HG03045 (cell line): ENCODE results near the gene TMEM61.

Source experiments
- ATAC-seq: cut with Tn5 transposase; IDR thresholded peaks from one replicate; pipeline ENCODE4 v1.9.1; 2021; ENCODE audit warnings: mild to moderate bottlenecking, moderate library complexity; ENCODE audit not compliant: unreplicated experiment

TMEM61 gene

DNA sequence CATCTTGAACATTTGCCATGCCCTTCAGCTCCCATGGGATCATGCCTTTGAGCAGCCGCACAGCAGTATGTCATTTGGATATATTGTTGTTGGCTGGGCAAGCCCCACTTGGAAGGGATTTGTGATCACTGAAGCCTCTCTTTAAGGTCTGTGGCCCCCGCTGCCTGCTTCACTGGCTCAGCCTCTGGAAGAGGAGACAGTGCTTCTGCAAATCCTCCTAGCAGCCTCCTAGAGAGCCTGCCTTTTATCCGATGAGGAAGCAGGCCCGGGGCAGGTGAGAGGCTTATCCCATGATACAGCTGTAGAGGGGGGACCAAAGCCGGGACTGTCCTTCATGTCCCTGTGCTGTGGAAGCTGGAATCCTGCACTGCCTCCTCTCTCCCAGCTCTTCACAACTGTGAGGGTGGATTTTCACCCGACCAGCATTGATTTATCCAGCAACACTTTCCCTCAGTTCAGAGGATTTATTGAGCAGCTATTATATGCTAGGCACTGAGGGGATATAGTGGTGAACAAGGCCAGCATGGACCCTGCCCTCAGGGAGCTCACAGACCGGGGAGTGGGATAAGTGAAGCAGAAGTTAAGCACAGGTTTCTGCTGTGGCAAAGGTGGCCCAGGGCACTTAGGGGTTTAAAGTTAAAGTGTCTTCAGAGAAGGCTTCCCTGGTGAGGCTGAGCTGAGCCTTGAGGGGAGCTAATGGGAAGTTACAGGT, 3.9 kb downstream of the TMEM61 start:
- ATAC-seq, result no peak

DNA sequence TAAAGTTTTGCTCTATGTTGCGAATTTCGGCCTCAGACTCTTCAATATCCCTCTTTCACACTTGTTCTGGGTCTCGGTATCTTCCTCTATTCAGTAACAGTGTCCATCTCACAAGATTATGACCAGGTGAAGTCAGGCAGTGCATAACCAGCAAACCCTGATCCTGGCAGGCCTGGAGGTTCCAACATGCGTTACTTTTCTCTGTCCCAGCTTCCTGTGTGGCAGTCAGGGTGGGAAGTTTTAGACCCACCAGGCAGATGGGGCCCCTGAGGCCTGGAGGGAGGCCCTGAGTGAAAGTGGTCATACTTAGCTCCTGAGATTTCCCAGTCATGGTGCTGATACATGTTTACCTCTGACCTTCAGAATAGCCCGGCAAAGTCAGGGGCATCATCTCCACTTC, 5.1 kb downstream of the TMEM61 start:
- no peak for ATAC-seq

DNA sequence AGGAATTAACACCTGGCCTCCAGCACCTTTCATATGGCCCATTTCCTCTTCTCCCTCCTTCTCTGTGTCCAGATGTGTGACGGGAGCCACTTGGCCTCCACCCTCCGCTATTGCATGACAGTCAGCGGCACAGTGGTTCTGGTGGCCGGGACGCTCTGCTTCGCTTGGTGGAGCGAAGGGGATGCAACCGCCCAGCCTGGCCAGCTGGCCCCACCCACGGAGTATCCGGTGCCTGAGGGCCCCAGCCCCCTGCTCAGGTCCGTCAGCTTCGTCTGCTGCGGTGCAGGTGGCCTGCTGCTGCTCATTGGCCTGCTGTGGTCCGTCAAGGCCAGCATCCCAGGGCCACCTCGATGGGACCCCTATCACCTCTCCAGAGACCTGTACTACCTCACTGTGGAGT, 5.6 kb downstream of the TMEM61 start:
- no peak for ATAC-seq

DNA sequence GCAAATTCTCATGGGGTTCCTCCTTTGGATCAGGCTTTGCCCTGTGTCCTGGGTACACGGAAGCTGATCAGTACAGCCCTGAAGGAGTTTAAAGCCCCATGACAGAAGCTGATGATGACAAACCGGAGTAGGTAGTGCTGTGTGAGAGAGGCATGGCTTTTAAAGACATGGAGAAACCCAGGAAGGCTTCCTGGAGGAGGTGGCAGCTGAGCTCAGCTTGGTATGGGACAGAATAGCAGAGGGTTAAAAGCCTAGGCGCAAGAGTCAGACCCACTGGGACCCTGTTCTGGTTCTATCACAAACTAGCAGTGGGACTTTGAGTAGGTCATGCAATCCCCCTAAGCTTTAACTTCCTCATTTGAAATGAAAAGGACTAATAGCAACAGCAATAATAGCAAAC, 6.1 kb downstream of the TMEM61 start:
- no peak for ATAC-seq

DNA sequence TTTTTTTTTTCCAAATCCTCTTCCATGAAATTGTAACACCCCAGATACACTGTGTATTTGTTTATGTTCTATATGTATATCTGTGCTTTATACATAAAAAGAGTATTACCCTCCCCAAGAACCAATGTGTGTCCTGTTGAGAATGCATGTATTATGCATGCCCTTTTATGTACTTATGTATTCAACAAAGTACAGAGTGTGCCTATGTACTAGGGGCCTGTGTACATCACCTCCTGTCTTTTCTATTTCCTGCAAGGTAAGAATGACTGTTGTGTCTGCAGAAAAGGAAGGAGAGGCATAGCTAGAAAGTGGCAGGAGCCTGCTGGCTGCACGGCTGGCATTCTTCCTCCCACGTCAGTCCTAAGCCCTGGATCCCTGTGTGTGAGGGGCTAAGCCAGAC, 7.0 kb downstream of the TMEM61 start:
- ATAC-seq, result no peak

DNA sequence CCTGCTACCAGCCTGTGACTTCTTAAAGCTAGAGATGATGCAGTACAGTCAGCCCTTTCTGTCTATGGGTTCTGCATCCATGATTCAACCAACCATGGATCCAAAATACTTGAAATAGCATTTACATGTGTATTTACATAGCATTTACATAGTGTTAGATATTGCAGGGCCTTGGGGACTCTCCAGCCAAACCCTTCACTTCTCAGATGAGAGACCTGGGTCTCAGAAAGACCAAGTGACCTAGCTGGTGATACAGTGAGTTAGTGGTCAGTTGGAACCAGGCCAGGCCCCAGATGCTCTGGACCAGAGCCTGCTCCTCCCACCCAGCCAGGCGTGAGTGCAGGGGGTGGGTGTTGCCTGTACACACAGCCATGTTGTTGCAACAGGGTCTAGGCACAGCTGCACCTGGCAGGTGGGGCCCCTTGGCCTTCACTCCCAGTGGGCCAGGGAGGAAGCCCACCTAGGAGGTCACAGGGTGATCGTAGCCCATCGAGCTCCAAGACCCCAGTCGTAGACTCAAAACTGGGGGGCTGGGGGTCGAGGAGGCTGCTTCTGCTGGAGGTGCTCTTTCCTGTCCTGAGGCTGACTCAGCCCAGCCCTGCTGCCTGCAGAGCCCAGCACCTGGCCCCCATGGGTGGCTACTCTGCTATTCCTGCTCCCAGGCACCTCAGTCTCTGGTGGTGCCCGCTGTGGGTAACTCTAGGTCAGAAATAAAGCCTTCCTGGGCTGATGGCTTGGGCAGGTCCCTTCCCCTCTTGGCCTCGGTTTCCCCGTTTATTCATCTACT, 7.7 kb downstream of the TMEM61 start:
- no peak for ATAC-seq

DNA sequence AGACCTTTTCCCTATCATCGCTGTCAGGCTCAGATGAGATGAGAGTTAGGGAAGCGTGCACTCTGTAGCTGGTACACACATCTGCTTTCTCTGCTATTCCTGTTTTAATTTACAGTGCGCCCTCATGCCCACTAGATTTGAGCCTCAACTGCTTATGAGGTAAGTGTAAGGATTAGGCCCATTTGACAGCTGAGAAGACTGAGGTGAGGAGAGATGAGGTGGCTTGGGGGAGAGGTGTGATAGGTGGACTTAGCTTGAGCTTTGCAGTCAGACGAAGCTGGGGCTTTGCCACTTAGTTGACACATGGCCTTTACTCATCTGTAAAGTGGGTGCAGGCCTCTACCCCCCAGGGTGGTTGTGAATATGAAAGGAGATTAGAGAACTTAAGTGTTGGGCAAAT, 8.5 kb downstream of the TMEM61 start:
- no peak for ATAC-seq

DNA sequence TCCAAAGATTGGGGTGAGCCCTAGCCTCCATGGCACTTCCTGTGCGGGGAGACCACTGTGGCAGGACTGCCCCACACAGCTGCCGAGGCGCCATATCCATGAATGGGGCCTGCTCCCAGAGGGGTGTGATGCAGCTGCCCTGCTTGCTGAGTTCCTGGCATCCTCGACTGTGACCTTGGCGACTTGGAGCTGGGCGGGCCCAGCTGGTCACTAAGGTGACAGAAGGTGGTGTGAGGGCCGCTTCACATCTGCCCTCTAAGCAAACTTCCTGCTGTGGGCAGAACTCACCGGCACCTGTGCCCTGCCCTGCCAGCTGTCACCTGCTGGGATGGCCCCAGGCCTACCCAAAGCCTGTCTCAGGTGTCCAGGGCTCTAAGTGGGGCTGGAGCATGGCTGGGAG, 9.0 kb downstream of the TMEM61 start:
- ATAC-seq, result no peak

DNA sequence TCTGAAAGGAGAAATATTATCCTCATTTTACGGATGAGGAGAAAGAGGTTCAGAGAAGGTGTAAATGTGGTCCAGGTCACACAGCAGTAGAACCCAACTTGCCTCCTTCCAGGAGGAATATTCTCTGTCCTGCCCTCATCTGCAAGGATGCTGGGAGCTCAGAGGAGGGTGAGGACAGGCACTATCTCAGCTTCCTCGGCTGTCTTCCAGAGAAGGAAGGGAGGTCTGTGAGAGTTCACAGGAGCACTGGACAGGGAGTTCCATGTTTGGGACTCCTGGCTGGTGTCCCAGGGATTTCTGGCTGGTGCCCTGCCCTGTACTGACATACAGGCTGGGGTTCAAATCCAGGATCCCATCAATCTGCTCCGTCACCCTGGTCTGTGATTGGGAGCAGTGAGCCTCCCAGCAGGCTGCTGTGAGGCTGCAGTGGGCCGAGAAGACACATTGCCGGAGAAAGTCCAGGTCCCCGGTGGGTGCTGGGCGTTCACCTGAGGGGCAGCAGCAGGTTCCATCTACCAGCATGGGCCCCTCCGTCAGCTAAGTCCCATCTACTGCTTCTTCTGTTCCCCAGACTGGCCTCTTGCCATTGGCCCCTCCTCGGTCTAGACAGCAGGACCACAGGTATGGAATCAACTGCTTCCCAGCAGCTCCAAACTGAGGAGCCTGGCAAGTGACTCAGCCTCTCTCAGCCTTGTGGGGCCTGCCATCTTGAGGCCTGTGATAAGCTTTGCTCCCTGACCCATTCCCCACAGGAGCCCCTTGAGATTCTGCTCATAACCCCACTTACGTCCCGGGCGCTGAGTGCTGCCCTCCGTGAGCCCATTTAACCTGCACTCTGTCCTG, 9.8 kb downstream of the TMEM61 start:
- no peak for ATAC-seq

DNA sequence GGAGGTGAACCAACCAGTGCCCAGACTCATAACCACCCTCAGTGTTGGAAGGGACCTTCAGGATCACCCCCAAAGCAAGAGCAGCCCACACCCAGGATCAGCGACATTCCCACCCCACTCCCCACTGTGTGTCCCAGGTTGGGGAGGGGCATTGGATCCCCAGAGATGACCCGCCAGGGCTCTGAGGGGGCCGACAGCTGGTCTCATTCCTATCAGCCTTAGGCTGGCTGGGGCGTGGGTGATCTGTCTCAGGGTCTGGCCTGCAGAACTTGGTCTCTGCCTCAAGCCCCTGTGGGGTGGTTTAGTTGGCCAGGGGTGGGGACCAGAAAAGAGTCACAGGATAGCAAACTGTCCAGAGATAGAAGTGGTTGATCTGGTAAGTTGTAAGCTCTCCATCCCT, 10.5 kb downstream of the TMEM61 start:
- ATAC-seq, result no peak

DNA sequence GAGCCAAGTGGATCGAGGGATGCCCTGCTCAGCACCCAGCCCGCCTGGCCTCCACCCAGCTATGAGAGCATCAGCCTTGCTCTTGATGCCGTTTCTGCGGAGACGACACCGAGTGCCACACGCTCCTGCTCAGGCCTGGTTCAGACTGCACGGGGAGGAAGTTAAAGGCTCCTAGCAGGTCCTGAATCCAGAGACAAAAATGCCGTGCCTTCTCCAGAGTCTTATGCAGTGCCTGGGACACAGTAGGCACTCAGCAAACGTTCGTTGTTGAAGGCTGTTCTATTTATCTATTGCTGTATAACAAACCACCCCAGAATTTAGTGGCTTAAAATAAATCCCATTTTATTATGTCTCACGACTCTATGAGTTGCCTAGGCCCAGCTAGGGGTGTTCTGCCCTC, 11.5 kb downstream of the TMEM61 start:
- ATAC-seq, result no peak

DNA sequence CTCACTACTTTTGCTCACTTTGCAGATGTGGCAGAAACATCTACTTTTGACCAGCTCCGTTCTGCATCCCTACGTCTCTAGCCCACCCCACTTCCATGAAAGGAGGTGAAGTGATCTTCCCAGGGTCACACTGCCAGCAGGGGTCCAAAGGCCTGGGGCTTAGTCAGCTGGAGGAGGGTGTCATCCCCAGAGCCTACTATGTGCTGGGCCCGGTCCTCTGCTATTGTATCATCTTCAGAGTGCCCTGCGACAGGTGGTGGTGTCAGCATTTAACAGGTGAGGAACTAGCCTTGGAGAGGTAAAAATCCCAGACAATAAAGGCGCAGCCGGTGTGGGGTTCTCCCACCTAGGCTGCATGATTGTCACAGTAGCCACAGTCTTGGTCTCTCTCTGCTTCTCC, 12.7 kb downstream of the TMEM61 start:
- ATAC-seq, result no peak

DNA sequence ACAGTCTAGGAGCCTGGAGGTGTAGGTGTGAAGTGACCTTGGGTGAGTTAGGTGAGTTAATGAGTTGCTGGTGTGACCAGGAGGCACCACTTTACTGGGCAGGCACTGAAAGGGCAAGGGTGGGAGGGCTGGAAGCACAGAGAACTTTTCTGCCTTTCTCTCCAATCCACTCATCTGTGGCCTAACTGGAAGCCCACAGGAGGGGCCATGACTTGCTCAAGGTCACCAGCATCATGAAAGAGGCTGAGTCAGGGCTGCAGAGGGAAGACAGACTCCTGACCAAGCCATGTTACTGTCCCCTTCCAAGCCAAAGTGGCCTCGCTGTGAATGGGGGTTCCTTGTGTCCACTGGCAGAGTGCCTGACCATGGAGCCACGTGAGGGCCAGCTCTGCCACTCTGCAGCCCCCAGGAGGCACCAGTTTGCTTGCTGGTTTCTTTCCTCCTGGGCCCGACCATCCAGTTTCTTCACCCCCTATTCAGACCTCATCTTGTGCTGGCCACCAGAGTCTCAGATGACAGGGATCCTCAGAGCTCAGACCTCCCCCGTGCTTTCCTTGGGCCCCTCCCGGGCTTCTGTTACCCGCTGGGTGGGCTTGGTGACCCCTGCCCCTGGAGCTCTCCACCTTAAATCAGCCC, 14.0 kb downstream of the TMEM61 start:
- no peak for ATAC-seq

DNA sequence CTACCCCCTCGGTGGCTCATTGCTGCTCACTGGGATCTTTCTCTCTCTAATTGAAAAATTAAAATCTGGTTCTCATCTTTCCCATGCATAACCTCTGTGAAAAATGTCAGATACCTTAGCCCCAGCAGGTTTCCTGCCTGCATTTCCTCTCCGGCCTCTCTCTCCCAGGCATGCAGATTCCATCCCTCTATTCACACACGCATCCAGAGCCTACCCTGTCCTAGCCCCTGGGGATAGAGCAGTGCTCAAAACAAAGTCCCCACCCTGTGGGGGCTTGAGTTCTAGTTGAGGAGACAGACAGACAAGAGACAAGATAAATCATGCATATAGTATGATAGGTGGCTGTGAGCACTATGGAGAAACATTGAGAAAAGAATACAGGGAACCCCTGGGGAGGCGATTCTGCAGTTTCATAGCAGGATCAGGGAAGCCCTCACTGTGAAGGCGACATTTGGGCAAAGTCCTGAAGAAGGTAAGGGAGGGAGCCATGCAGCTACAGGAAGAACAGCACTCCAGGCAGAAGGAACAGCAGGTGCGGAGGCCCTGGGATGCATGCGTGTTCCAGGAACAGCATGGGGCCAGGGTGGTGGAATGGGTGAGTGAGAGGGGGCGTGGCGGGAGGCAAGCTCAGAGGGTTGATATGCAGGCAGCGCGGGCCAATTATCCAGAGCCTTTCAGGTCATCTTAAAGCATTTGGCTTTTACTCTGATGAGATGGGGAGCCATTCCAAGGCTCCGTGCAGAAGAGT, 14.8 kb downstream of the TMEM61 start:
- ATAC-seq, result no peak

DNA sequence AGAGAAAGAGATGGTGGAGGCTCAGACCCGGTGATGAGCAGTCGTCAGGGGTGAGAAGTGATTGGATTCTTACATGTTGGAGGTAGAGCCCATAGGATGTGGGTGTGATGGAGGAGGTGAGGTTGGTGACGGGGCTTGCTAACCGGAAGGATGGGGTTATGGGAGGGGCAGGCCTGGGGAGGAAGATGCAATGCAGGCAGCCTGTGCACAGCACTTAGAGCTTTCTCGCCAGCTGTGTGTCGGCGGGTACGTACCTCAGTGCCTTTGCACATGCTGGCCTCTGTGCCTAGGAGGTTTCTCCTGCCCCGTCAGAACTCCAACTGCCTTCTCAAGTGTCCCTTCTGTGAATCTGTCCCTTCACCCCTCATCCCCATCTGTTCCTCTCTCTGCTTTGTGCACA, 15.4 kb downstream of the TMEM61 start:
- no peak for ATAC-seq

DNA sequence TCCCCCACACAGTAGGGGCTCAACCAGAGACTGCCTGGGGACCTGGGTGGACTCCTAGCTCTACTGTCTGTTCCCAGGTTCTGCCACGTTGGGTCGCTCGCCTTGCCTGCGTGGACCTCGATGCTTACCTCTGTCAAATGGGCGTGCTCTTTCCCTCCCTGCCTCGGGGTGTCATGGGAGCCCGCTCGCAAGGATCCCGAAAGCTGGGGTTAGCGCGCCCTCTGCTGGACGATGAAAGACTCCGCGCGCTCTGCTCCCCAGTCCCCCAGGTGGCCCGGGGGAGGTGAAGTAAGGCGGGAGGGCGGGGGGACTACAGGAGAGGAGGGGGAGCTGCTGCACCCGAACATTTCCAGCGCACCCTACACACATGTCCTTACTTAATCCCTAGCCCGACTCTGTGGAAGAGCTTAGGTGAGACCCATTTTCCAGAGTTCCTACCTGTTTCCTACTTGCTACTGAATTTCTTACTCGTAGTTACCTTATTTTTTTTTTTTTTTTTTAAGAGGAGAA, 16.0 kb downstream of the TMEM61 start:
- no peak for ATAC-seq

DNA sequence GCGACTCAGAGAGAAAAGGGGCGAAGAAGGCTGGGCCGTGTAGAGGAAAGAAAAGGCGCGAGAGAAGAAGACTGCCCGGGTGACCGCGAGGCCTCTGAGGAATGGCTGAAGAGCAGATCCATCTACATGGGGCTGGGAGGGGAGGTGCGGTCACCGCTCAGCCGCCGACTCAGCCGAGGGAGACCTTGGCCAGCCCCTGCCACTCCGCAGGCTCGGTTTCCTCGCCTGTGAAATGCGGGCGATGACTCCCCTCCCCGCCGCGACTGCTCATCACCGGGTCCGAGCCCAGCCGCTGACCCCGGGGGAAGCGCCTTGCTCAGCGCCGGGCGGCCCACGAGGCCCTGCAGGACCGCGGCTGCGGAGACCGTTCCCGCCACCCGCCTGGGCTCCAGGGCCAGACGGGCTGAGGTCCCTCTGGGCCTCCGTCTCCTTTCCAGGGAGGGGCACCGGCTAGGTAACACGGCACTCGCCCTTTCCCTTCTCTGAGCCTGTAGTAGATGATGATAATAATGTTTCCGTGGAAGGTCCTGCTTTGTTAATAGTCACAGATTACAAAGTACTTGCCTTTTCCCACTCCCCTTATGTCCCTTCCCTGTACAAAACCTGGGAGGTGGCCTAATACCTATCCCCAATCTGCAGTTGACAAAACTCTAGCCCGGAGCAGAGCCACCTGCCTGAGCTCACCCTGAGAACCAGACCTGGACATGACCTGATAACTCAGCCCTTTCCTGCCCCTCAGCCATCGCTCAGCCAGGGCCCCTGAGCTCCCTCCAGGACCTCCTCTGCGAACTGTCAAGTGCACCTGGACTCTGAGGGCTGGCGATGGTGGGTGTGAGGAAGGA, 16.7 kb downstream of the TMEM61 start:
- ATAC-seq, result no peak

DNA sequence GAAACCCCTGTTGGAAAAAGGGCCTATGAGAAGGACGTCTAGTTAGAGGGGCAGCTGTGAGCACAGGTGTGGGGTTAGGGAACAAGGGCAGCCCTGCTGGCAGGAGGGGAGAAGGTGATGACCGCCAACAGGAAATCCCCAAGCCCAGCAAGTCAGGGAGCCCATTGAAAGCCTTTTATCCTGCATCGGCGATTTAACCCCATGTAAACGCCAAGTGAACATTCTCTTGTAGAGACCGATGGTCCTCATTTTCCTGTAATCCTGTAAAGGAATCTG, 17.2 kb downstream of the TMEM61 start:
- ATAC-seq, result no peak

DNA sequence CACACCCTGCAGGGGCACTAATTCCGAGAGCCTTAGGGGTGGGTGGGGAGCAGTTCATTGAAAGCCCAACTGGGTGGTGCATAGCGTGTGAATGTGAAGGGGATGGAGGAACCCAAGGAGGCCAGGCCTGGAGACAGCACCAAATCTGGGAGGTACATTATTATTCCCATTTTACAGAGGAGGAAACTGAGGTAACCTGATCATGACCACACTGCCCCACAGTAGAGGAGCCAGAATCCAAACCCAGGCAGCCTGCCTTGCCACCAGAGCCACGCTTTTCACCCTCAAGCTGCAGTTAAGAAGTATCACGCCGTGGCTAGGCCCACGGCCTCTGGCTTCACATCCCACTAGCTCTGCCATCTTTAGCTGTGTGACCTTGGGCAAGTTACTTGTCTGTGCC, 17.7 kb downstream of the TMEM61 start:
- ATAC-seq, result no peak

DNA sequence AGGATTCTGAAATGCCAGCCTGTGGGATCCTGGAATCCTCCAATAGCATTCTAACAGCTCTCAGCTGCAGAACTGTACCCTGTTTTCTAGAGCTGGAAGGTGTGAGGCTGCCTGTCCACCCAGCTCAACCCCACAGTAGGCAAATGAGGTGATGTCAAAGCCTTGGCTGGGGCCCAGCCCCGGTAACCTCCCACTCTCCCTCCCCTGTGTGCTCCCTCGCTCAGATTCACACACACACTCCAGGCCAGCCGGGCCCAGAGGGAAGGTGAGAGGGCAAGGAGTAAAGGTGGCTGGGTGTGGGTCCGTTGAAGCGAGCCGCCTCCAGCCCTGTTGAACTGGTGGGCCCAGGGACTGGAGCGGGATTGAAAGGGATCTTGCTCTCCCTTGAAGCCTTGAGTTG, 18.2 kb downstream of the TMEM61 start, which contains the start of gene BSND:
Gene BSND, plus strand, starts transcription at position 257 of the 400 bp plus-strand sequence. CDS start 254 bp downstream, outside the sequence.
- ATAC-seq, result no peak
